Measurements from ENCODE around the gene P2RY12. TPM values are rescaled to one million over a fixed set of nuclear protein-coding genes. Genes with fewer than 3 reads are reported as not detected.

Gene P2RY12
- total RNA-seq, 3 donors from 2014 or later, result 0.32 to 3.4 (median 1.0) TPM

DNA sequence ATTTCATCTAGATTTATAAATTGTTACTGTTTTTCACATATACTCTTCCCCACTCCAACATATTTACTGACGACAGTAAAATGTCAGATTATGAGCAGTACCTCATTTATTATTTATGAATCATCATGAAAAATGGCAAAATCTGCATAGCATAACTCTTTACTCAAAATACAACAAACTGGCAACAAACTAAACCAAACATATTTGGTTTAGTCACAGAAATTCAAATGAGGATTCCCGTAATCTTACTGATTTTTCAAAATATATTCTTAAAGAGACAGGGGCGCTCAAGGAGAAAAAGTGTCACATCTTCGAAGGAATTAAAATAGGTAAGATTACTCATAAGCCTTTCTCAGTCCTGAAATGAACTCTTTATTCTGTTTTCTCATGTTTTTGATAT lies 64.9 kb downstream of the P2RY12 start:
- Histone ChIP-seq H3K9me3 (no peaks in the 10 kb centered on the region), H3K4me1 (ENCODE audit: low read depth) (no peaks in the 10 kb centered on the region), H3K4me3 (no peak overlapping the region), H3K36me3 (ENCODE audit: low read depth) (no peaks in the 10 kb centered on the region)
- ATAC-seq, result no peak
- no peak for DNase-seq
- intact Hi-C loops (cut with DNase I, micrococcal nuclease), result no loop called here
- TF ChIP-seq, protein P1, sequence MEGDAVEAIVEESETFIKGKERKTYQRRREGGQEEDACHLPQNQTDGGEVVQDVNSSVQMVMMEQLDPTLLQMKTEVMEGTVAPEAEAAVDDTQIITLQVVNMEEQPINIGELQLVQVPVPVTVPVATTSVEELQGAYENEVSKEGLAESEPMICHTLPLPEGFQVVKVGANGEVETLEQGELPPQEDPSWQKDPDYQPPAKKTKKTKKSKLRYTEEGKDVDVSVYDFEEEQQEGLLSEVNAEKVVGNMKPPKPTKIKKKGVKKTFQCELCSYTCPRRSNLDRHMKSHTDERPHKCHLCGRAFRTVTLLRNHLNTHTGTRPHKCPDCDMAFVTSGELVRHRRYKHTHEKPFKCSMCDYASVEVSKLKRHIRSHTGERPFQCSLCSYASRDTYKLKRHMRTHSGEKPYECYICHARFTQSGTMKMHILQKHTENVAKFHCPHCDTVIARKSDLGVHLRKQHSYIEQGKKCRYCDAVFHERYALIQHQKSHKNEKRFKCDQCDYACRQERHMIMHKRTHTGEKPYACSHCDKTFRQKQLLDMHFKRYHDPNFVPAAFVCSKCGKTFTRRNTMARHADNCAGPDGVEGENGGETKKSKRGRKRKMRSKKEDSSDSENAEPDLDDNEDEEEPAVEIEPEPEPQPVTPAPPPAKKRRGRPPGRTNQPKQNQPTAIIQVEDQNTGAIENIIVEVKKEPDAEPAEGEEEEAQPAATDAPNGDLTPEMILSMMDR (IDR thresholded peaks at IDR 0.05), result no peak

DNA sequence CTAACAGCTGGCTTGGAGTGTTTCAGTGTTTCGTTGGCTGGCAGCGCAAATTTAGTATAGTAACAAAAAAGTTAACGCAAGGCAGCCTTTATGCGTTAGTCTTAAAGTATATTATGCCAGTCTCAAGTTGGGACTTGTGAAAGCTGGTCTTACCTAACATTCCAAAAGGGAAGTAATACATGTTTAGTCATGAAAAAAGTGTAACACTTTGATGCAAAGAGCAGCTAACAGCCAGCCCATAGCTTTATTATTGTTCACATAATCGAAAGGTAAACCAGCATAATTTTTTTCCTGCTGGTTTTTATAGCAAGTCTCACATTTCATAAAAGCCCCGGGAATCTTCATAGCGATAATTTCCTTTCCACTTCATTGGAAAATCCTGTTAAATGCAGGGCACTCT lies 65.6 kb downstream of the P2RY12 start:
- Histone ChIP-seq H3K4me1 (ENCODE audit: low read depth) (no peaks in the 10 kb centered on the region), H3K4me3 (no peak overlapping the region), H3K9me3 (no peaks in the 10 kb centered on the region), H3K36me3 (ENCODE audit: low read depth) (no peaks in the 10 kb centered on the region)
- TF ChIP-seq, protein P1 (IDR thresholded peaks at IDR 0.05), result no peak
- intact Hi-C loops (cut with DNase I, micrococcal nuclease), result no loop called here
- ATAC-seq (no peak), DNase-seq (no peak)

DNA sequence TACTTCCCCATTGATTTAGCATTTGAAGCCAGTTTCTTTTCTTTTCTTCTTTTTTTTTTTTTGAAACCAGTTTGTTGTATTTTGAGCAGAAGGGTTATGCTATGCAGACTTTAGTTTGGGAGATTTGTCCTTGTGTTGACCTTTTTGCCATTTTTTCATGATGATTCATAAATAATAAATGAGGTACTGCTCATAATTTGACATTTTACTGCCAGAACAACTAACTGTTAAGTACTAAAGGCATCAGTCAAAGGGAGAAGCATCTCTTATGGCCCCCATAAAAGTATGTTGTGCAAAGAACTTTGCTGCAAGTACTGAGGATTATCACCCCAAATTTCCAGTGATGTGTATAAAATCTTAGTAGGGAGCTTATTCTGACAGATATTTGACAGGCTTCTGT lies 66.2 kb downstream of the P2RY12 start:
- ATAC-seq, result no peak
- TF ChIP-seq, protein P1 (IDR thresholded peaks at IDR 0.05), result no peak
- no peaks in the 10 kb centered on the region for H3K4me1 ChIP-seq (ENCODE audit: low read depth)

DNA sequence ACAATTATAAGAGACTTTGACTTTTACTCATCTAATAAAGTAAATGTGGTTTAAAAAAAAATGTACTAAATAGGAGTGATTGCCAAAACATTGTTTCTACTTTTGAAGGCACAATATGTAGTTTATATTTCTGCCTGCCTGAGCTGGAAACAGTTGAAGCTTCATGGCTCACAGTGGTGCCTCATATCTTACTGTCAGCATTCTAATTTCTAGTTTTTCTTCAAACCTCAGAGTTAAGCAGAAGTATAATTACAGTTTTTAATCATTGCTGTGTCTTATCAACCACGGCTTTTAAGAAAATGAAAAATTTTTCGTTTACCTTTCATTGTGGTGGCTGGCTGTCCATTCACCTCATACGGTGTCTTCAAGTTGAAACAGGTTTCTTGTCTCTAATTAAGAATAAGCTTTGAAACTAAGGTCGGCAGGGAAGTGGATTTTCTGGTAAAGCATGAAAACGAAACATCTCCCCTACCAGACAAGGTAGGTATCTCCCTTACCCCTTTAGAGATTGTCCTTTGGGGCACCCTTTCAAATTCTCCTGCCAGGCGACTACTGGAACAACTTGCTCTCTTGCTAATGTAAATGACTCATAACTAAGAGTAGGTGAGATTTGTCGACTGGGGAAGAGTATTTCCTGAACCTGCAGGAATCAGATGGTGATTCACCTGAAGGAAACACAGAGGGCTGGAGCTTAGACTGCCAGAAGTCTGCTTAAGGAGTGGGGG lies 68.1 kb downstream of the P2RY12 start, which contains the start of gene GPR87:
GPR87 (minus strand) TSS at position 554 of the 725 bp plus-strand sequence. CDS start 16,720 bp downstream, outside the sequence.
- ATAC-seq (no peak), DNase-seq (no peak)
- intact Hi-C loops (cut with DNase I, micrococcal nuclease), result no loop called here
- no peaks in the 10 kb centered on the region for H3K36me3 ChIP-seq (ENCODE audit: low read depth)
- H3K9me3 ChIP-seq, result no peaks in the 10 kb centered on the region
- H3K4me3 ChIP-seq, result no peak within 1 kb of the TSS
- no peaks in the 10 kb centered on the region for H3K4me1 ChIP-seq (ENCODE audit: low read depth)
- TF ChIP-seq, protein P1 (IDR thresholded peaks at IDR 0.05), result no peak

More for the DNA sequence above, 66.2 kb downstream of the P2RY12 start:
- intact Hi-C loops (cut with DNase I, micrococcal nuclease), result no loop called here
- no peak overlapping the region for H3K4me3 ChIP-seq
- no peak for DNase-seq
- H3K9me3 ChIP-seq, result no peaks in the 10 kb centered on the region
- no peaks in the 10 kb centered on the region for H3K36me3 ChIP-seq (ENCODE audit: low read depth)

DNA sequence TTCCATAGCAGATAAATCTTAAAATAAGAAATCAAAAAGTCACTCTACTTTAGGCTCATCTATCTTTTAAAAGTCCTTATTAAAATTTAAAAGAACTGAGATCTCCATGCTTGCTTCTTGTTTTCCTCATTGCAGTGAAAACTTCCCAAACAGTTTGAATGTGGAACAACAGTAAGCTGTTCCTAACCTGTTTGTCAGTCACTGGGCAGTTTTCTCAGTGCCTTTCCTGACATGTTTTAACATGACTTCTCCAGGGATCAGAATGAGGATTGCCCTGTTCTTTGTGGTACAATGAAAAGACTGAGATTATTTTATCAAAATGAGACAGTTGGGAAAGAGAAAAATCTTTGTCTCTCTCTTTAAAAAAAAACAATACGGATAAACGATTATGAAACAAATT lies 68.7 kb downstream of the P2RY12 start:
- H3K36me3 ChIP-seq (ENCODE audit: low read depth), result no peaks in the 10 kb centered on the region
- ATAC-seq, result no peak
- intact Hi-C loops (cut with DNase I, micrococcal nuclease), result no loop called here
- DNase-seq, result no peak
- no peak overlapping the region for H3K4me3 ChIP-seq
- TF ChIP-seq, protein P1 (IDR thresholded peaks at IDR 0.05), result no peak
- no peaks in the 10 kb centered on the region for H3K4me1 ChIP-seq (ENCODE audit: low read depth)
- no peaks in the 10 kb centered on the region for H3K9me3 ChIP-seq

All from mucosa of descending colon (tissue), 3 donors.